Cardiac muscle cell (in vitro differentiated cells and primary cell): ENCODE measurements around the gene RAPGEF1. TPM values are rescaled to one million over a fixed set of nuclear protein-coding genes. Genes with fewer than 3 reads are reported as not detected.

Experiments used
- DNase-seq, 2 donors: peaks; one replicate each; pipeline versions ENCODE4 v3.0.0 to v3.0.0-alpha.2; 2010 to 2017; ENCODE audit warnings: low read depth in 1 of 2, low spot score in 1 of 2
- H3K27ac ChIP-seq: fragments of 200-600 bp; sonication (generic); 2 replicates; pipeline ENCODE4 v1.5.1; 2016
- H3K27me3 ChIP-seq: fragments of 200-600 bp; sonication (generic); 2 replicates; pipeline ENCODE4 v1.6.0; 2016; ENCODE audit warnings: control low read depth
- H3K36me3 ChIP-seq: fragments of 200-600 bp; sonication (generic); 2 replicates; pipeline ENCODE4 v1.5.1; 2016; ENCODE audit warnings: control low read depth
- H3K4me1 ChIP-seq: fragments of 200-600 bp; sonication (generic); 2 replicates; pipeline ENCODE4 v1.8.1; 2017; ENCODE audit warnings: low read depth, mild to moderate bottlenecking, mixed run types
- H3K4me3 ChIP-seq: fragments of 200-600 bp; sonication (generic); 2 replicates; pipeline ENCODE4 v1.5.1; 2016; ENCODE audit warnings: mild to moderate bottlenecking
- H3K9me3 ChIP-seq: fragments of 200-600 bp; sonication (generic); 2 replicates; pipeline ENCODE4 v1.5.1; 2017; ENCODE audit warnings: low read depth, mild to moderate bottlenecking, control low read depth
- CTCF ChIP-seq: IDR thresholded peaks from 2 replicates; pipeline ENCODE4 v1.5.1; 2012; ENCODE audit warnings: low read depth, mild to moderate bottlenecking, low read length
- polyA plus RNA-seq: library from polyadenylated mRNA; unstranded; fragments of >200 nt; fragmentation: Nextera tagmentation; extraction: Ambion mirVana; gene quantifications from 2 replicates; pipeline ENCODE4 v1.2.1, GENCODE V29; 2016
- total RNA-seq: library from RNA; depleted of rRNA; stranded (reverse); fragments of >200 nt; gene quantifications from 2 replicates; pipeline ENCODE4 v1.2.3, GENCODE V29; 2016

The RAPGEF1 gene
- total and polyA plus RNA-seq, 2 experiments from 2014 or later: 42.1 to 51.1 TPM

GRCh38 chr9:131625790-131626670, 113.8 kb downstream of the RAPGEF1 start:
- peaks cover 8% of the 10 kb centered on the region for H3K4me1 ChIP-seq
- no peak for DNase-seq
- TF ChIP-seq CTCF: no peak
- H3K27me3 ChIP-seq: no peaks in the 10 kb centered on the region
- no peaks in the 10 kb centered on the region for H3K9me3 ChIP-seq
- no peaks in the 10 kb centered on the region for H3K36me3 ChIP-seq
- H3K4me3 ChIP-seq: no peak overlapping the region
- no peak overlapping the region for H3K27ac ChIP-seq

GRCh38 chr9:131625508-131625787, 114.4 kb downstream of the RAPGEF1 start:
- TF ChIP-seq CTCF: no peak
- Histone ChIP-seq H3K27ac (no peak overlapping the region), H3K4me1 (peaks cover 7% of the 10 kb centered on the region), H3K27me3 (no peaks in the 10 kb centered on the region), H3K4me3 (no peak overlapping the region), H3K36me3 (no peaks in the 10 kb centered on the region), H3K9me3 (no peaks in the 10 kb centered on the region)
- DNase-seq: no peak

GRCh38 chr9:131624636-131625507, 115.0 kb downstream of the RAPGEF1 start:
- Histone ChIP-seq H3K27me3 (no peaks in the 10 kb centered on the region), H3K36me3 (peaks cover under 1% of the 10 kb centered on the region), H3K4me3 (no peak overlapping the region), H3K9me3 (no peaks in the 10 kb centered on the region), H3K27ac (no peak overlapping the region), H3K4me1 (peaks cover 2% of the 10 kb centered on the region)
- no peak for DNase-seq
- no peak for TF ChIP-seq CTCF

GRCh38 chr9:131623655-131624330, 116.1 kb downstream of the RAPGEF1 start:
- TF ChIP-seq CTCF: no peak
- H3K9me3 ChIP-seq: no peaks in the 10 kb centered on the region
- no peaks in the 10 kb centered on the region for H3K4me1 ChIP-seq
- peaks cover 4% of the 10 kb centered on the region for H3K36me3 ChIP-seq
- H3K27ac ChIP-seq: no peak overlapping the region
- H3K27me3 ChIP-seq: no peaks in the 10 kb centered on the region
- H3K4me3 ChIP-seq: no peak overlapping the region
- DNase-seq: no peak

GRCh38 chr9:131622523-131622922, 117.4 kb downstream of the RAPGEF1 start:
- peaks cover 4% of the 10 kb centered on the region for H3K36me3 ChIP-seq
- peaks cover 5% of the 10 kb centered on the region for H3K4me1 ChIP-seq
- DNase-seq: no peak
- H3K9me3 ChIP-seq: no peaks in the 10 kb centered on the region
- no peak for TF ChIP-seq CTCF
- no peak overlapping the region for H3K27ac ChIP-seq
- H3K4me3 ChIP-seq: no peak overlapping the region
- no peaks in the 10 kb centered on the region for H3K27me3 ChIP-seq
